ENCODE results near the gene ISOC2.

DNA sequence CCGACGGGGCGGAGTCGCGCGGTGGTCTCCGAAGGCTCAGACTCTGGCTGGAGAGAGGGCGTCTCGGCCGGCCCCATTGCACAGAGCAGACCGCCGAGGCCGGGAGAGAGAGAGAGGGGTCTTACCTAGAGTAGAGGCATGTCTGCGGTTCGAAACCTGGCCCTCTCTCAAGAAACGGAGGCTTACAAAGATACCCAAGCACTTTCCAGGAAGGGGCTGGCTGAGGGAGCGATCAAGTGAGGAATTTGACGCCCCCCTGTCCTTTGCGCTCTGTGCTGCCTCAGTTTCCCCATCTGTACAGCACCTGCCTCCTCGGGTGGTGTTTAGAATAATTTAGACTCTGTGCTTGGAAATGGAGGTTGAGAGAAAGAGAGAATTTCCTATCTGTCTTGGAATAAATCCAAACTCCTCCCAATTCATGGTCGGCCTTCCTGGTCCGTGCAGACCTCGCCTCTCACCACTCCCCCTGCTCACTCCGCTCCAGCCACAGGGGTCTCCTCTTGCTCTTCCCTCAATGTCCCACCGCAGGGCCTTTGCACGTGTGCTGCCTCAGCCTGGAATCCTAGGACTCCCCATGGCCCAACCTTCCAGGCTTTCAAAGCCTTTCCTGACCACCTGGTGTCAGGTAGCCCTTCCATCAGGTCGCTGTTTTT is 658 bp upstream of the ISOC2 start:
- no peak for TF ChIP-seq POLR2A (IDR thresholded peaks at IDR 0.05)
- TF ChIP-seq, protein P1, sequence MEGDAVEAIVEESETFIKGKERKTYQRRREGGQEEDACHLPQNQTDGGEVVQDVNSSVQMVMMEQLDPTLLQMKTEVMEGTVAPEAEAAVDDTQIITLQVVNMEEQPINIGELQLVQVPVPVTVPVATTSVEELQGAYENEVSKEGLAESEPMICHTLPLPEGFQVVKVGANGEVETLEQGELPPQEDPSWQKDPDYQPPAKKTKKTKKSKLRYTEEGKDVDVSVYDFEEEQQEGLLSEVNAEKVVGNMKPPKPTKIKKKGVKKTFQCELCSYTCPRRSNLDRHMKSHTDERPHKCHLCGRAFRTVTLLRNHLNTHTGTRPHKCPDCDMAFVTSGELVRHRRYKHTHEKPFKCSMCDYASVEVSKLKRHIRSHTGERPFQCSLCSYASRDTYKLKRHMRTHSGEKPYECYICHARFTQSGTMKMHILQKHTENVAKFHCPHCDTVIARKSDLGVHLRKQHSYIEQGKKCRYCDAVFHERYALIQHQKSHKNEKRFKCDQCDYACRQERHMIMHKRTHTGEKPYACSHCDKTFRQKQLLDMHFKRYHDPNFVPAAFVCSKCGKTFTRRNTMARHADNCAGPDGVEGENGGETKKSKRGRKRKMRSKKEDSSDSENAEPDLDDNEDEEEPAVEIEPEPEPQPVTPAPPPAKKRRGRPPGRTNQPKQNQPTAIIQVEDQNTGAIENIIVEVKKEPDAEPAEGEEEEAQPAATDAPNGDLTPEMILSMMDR (IDR thresholded peaks at IDR 0.05) = no peak

Measured in right lobe of liver (tissue), 4 donors.